Lower leg skin (tissue), 4 donors: ENCODE results near the gene LDHB. TPM values are rescaled to one million over a fixed set of nuclear protein-coding genes. Genes with fewer than 3 reads are reported as not detected.
"Not testable (repeated sequence)": the region's sequence is repeated elsewhere in the genome, so short reads cannot be mapped to it uniquely, and the experiment has no call there.

Source experiments
- DNase-seq, 2 donors: peaks; one replicate each; pipeline ENCODE4 v3.0.0-alpha.2; 2019; ENCODE audit warnings: low spot score in 2 of 2
- H3K4me3 ChIP-seq: fragments of 200-600 bp; sonication (generic); 2 replicates; pipeline ENCODE4 v1.5.1; 2017; ENCODE audit warnings: mild to moderate bottlenecking, low read depth; ENCODE audit not compliant: poor library complexity, severe bottlenecking
- POLR2A ChIP-seq, 2 donors: fragments of 450-650 bp; IDR thresholded peaks; one replicate each; pipeline ENCODE4 v1.6.1; 2016 to 2017; ENCODE audit warnings: antibody characterized with exemption in 2 of 2, mild to moderate bottlenecking in 1 of 2, moderate library complexity in 1 of 2
- WGBS, 2 donors: methylation state at CpG; one replicate each; pipeline ENCODE4 v1.1.5; 2018; 5-methylcytosine and 5-hydroxymethylcytosine counted together
- intact Hi-C: fragments of 100-400 bp; cut with DNase I; formaldehyde crosslinking; loops from one replicate; pipeline ENCODE4 v1.15.0; 2023; ENCODE audit warnings: low total_unique reads
- total RNA-seq, 4 donors: library from RNA; depleted of rRNA; stranded (reverse); fragments of >200 nt; gene quantifications; one replicate each; pipeline ENCODE4 v1.1.0, GENCODE V29; 2016
- TF ChIP-seq, protein P1 (sequence below), 3 donors: fragments of 450-650 bp; IDR thresholded peaks; one replicate each; pipeline ENCODE4 v1.5.1; 2016; ENCODE audit warnings: antibody characterized with exemption in 3 of 3, mild to moderate bottlenecking in 3 of 3, moderate library complexity in 2 of 3

The LDHB gene
- total RNA-seq, 4 donors from 2014 or later, result 30.3 to 76.5 (median 54.9) TPM

DNA sequence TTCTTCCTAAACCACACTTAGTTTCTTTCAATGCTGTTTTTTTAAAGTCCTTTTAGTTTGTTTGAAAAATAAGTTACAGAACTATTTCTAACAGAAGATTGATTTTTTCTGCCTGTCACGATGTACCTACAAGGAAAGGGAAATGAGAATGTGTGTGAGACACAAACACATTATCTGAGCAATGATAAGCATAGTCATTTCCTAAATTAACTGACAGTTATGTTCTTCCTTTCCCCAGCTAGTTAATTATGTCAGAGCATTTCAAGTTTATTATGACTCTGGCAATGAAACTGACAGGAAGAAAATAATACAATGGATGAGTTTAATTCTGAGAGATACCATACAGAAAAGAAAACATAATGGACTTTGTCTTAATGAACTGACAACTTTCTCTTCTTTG lies 21.3 kb upstream of the LDHB start:
- intact Hi-C loops, result no loop called here
- TF ChIP-seq POLR2A (IDR thresholded peaks at IDR 0.05), result no peak
- TF ChIP-seq, protein P1, sequence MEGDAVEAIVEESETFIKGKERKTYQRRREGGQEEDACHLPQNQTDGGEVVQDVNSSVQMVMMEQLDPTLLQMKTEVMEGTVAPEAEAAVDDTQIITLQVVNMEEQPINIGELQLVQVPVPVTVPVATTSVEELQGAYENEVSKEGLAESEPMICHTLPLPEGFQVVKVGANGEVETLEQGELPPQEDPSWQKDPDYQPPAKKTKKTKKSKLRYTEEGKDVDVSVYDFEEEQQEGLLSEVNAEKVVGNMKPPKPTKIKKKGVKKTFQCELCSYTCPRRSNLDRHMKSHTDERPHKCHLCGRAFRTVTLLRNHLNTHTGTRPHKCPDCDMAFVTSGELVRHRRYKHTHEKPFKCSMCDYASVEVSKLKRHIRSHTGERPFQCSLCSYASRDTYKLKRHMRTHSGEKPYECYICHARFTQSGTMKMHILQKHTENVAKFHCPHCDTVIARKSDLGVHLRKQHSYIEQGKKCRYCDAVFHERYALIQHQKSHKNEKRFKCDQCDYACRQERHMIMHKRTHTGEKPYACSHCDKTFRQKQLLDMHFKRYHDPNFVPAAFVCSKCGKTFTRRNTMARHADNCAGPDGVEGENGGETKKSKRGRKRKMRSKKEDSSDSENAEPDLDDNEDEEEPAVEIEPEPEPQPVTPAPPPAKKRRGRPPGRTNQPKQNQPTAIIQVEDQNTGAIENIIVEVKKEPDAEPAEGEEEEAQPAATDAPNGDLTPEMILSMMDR (IDR thresholded peaks at IDR 0.05), result no peak
- no peak overlapping the region for H3K4me3 ChIP-seq
- DNase-seq, result no peak
- 49 to 59% methylated on average over 1 of the region's 1 CpG for WGBS, 2 donors

DNA sequence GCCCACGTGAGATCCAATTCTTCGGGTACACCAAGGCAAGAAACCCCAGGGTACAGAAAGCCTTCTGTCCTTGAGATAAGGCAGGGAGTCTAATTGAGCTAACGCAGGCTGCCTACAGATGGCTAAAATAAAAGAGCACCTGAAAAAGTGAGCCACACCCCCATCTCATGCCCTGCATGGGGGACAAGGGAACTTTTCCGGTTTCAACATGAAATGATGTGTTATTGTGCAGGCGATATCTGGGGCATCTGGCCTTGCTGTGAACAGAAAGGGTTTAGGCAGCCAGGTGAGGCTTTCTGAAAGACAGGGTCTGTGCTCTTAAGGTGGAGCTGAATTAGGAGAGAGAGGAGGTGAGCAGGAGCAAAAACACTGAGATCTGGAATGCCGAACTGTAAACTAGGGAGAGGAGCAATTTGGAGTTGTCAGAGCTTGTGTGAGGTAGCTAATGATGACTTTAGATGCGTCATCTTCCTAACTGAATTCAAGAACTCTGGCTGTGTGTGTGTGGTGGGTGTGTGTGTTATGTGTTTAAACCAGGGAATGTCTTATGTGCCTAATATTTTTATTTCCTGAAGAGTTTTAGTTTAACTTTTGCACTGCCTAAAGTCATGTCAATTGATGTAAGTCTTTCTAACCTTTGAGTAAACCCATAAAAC lies 20.1 kb upstream of the LDHB start:
- DNase-seq, result no peak
- intact Hi-C loops, result no loop called here
- H3K4me3 ChIP-seq, result no peak overlapping the region
- 66 to 73% methylated on average over 7 of the region's 7 CpGs for WGBS, 2 donors
- TF ChIP-seq, protein P1 (IDR thresholded peaks at IDR 0.05), result no peak
- TF ChIP-seq POLR2A (IDR thresholded peaks at IDR 0.05), result no peak

DNA sequence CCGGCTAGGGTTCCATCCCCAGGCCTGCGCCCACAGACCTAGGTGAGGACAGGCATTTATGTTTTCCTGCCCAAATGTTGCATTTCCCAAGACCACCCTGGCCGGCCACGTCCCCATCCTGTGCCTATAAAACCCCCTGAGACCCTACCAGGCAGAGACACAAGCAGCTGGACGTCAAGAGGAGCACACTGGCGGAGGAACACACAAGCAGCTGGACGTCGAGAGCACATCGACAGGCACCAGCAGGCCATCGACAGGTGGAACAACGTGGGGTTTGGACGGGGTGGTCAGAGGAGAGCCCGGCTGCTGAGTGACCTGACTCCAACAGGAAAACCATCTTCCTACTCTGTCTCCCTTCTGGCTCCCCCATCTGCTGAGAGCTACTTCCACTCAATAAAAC lies 19.6 kb upstream of the LDHB start:
- intact Hi-C loops, result no loop called here
- H3K4me3 ChIP-seq, result no peak overlapping the region
- no peak for DNase-seq
- no peak for TF ChIP-seq POLR2A (IDR thresholded peaks at IDR 0.05)
- TF ChIP-seq, protein P1 (IDR thresholded peaks at IDR 0.05), result no peak
- WGBS, 2 donors, result 87 to 90% methylated on average over 13 of the region's 13 CpGs

DNA sequence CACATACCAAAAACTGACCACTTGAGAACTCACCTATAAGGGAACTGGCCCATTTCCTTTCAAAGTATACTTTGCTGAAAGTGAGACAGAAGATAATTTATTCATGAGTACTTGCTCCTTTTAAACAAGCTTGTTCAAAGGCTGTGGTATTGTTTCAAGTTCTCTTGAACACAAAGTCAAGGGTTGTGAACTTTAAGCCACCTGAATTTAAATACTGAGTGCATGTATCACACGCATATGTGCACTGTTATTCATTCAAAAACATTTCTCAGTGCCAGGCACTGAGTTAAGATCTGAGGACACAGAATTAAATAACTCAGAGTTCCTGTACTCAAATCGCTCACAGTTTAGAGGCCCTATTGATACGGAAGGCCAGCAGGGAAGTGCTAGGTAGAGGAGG lies 19.1 kb upstream of the LDHB start:
- intact Hi-C loops, result no loop called here
- no peak for DNase-seq
- no peak overlapping the region for H3K4me3 ChIP-seq
- WGBS, 2 donors, result 92 to 93% methylated on average over 3 of the region's 3 CpGs
- TF ChIP-seq, protein P1 (IDR thresholded peaks at IDR 0.05), result no peak
- no peak for TF ChIP-seq POLR2A (IDR thresholded peaks at IDR 0.05)

DNA sequence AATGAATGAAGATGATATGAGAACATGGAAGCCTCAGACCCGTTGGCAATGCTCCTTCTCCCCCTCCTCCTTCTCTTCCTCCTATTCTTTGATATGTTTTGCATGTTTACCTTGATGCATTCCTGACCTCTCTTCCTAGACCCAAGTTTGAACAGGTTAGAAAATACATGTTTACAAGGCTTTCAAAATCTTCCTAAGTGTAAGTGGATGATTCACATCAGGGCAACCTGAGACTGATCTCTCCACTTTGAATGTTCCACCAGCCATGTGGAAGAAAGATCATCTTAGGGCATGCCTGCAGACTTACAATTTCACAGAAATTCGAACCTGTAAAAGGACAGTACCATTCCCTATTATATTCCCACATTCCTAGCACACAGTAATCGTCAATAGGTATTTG lies 18.0 kb upstream of the LDHB start:
- intact Hi-C loops, result no loop called here
- H3K4me3 ChIP-seq, result no peak overlapping the region
- no peak for DNase-seq
- no peak for TF ChIP-seq POLR2A (IDR thresholded peaks at IDR 0.05)
- TF ChIP-seq, protein P1 (IDR thresholded peaks at IDR 0.05), result no peak
- 69 to 72% methylated on average over 3 of the region's 3 CpGs for WGBS, 2 donors

DNA sequence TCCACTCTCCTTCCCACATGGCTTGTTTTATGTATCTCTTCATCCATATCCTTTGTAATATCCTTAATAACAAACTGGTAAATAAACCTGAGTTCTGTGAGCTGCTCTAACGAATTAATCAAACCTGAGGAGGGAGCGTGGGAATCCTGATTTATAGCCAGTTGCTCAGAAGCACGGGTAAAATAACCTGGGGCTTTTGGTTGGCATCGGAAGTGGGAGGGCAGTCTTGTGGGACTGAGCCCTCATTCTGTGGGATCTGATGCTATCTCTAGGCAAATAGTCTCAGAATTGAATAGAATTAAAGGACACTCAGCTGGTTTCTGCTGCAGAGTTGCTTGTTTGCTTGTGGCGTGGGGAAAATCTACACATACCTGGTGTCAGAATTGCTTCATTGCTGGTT lies 17.5 kb upstream of the LDHB start:
- no peak for TF ChIP-seq POLR2A (IDR thresholded peaks at IDR 0.05)
- TF ChIP-seq, protein P1 (IDR thresholded peaks at IDR 0.05), result no peak
- no peak for DNase-seq
- WGBS, 2 donors, result 59 to 65% methylated on average over 5 of the region's 5 CpGs
- intact Hi-C loops, result no loop called here
- H3K4me3 ChIP-seq, result no peak overlapping the region

DNA sequence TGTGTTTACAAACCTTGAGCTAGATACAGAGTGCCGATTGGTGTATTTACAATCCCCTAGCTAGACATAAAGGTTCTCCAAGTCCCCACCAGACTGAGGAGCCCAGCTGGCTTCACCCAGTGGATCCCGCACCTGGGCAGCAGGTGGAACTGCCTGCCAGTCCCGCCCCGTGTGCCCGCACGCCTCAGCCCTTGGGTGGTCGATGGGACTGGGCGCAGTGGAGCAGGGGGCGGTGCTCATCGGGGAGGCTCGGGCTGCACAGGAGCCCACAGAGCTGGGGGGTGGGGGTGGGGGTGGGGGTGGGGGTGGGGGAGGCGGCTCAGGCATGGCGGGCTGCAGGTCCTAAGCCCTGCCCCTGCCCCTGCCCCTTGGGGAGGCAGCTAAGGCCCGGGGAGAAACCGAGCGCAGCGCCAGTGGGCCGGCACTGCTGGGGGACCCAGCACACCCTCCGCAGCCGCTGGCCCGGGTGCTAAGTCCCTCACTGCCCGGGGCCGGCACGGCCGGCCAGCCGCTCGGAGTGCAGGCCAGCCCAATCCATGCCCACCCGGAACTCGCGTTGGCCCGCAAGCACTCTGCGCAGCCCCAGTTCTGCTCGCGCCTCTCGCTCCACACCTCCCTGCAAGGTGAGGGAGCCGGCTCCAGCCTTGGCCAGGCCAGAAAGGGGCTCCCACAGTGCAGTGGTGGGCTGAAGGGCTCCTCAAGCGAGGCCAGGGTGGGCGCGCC lies 16.3 kb upstream of the LDHB start:
- intact Hi-C loops, DNase-seq, H3K4me3 ChIP-seq: not testable (repeated sequence)
- 98% methylated on average over 17 to 30 of the region's 39 CpGs for WGBS, 2 donors
